Left ventricle myocardium inferior (tissue), 1 donor: Measurements from ENCODE around the gene PGRMC2. TPM values are rescaled to one million over a fixed set of nuclear protein-coding genes. Genes with fewer than 3 reads are reported as not detected.

Experiments
- DNase-seq: peaks from one replicate; pipeline ENCODE4 v3.0.0-alpha.2; 2020
- H3K27ac ChIP-seq: fragments of 200-600 bp; replicated peaks from 2 replicates; pipeline ENCODE4 v1.8.0; 2021
- H3K27me3 ChIP-seq: fragments of 200-600 bp; 2 replicates; pipeline ENCODE4 v1.8.0; 2021; ENCODE audit warnings: low read depth
- H3K36me3 ChIP-seq: fragments of 200-600 bp; 2 replicates; pipeline ENCODE4 v1.8.0; 2021
- H3K4me1 ChIP-seq: fragments of 200-600 bp; 2 replicates; pipeline ENCODE4 v1.8.0; 2021
- H3K4me3 ChIP-seq: fragments of 200-600 bp; 2 replicates; pipeline ENCODE4 v1.8.0; 2021; ENCODE audit warnings: mild to moderate bottlenecking, moderate library complexity
- H3K9me3 ChIP-seq: fragments of 200-600 bp; replicated peaks from 2 replicates; pipeline ENCODE4 v1.8.0; 2021
- intact Hi-C: fragments of 100-400 bp; cut with micrococcal nuclease; formaldehyde crosslinking; loops from one replicate; pipeline ENCODE4 v1.11.0; 2022
- total RNA-seq: library from RNA; stranded (reverse); fragmentation: NEBNext Ultra II Directional; extraction: Animal tissue kit (Norgen Biotek cat#: 25700); gene quantifications from one replicate; pipeline ENCODE4 v1.2.1, GENCODE V29; 2021
- TF ChIP-seq, protein P1 (sequence below): fragments of 200-600 bp; IDR thresholded peaks from 2 replicates; pipeline ENCODE4 v1.8.0; 2021; ENCODE audit warnings: antibody characterized with exemption, mild to moderate bottlenecking, borderline replicate concordance
- donor health status: DM: no; HTN: yes; CAD: no; lungs with severe emphysema.

Gene PGRMC2
- total RNA-seq, 1 donor from 2014 or later: 65.4 TPM

DNA sequence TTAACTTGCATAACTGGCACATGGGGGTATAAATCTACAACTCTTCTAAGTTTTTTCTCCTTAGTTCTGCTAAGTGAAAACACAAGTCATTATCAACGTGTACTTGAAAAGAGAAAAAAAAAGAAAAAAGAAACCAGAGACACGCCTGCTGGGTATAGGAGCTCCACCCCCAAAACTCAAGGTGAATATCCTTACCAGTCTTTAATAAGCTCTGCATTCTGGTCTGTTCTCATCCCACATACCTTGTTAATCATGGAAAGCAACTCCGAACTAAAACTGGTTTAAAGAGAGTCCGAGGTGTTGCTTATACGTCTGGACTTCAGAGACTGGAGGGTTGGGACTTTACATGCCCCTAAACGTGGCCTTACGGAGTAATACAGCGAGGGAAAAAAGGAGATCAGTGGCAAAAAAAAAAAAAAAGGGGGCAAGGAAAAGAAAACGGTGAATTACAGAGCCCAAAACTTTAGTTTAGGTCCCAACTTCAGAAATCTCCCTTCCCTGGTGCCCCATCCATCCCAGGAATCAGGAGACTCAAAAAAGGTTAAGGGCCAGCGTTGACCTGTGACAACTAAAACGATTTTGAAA lies 1.0 kb downstream of the PGRMC2 start:
- Histone ChIP-seq H3K4me3 (peak overlapping the region; percentile 90), H3K36me3 (no peaks in the 10 kb centered on the region), H3K9me3 (no peaks in the 10 kb centered on the region), H3K27me3 (no peaks in the 10 kb centered on the region), H3K27ac (peak overlapping the region; percentile 94), H3K4me1 (peaks cover 69% of the 10 kb centered on the region)
- TF ChIP-seq, protein P1, sequence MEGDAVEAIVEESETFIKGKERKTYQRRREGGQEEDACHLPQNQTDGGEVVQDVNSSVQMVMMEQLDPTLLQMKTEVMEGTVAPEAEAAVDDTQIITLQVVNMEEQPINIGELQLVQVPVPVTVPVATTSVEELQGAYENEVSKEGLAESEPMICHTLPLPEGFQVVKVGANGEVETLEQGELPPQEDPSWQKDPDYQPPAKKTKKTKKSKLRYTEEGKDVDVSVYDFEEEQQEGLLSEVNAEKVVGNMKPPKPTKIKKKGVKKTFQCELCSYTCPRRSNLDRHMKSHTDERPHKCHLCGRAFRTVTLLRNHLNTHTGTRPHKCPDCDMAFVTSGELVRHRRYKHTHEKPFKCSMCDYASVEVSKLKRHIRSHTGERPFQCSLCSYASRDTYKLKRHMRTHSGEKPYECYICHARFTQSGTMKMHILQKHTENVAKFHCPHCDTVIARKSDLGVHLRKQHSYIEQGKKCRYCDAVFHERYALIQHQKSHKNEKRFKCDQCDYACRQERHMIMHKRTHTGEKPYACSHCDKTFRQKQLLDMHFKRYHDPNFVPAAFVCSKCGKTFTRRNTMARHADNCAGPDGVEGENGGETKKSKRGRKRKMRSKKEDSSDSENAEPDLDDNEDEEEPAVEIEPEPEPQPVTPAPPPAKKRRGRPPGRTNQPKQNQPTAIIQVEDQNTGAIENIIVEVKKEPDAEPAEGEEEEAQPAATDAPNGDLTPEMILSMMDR: no peak
- intact Hi-C loops: no loop called here
- DNase-seq: no peak

DNA sequence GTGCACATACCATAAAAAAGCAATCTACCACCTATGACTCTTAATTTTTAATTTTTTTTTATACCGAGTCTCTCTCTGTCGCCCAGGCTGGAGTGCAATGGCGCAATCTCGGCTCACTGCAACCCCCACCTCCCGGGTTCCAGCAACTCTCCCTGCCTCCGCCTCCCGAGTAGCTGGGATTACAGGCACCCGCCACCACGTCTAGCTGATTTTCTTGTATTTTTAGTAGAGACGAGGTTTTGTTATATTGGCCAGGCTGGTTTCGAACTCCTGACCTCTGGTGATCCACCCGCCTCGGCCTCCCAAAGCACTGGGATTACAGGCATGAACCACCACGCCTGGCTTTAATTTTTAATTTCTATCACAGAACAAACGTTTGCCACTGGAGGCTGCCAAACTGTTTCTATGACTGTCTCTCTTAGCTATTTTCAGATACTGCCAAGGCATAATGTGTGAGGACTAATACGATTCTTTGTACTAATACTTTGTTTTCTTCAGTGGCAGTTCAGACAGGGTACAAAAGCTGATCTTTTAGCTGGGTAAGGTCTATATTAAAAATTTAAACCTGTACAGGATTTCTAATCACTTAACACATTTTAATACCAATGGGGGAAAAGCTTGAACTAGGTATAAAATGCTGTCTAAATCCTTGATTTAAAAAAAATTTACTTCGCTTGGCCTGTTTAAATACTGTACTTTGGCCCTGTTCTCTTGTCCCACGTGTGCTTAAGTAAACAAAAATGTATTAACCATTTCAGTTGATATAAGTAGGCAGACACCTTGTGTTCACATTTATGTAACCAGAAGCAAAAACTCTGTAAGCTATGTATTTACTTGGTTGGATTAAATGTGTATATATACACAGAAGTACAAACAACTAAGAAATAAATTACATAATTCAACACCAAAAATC lies 2.3 kb downstream of the PGRMC2 start:
- no peaks in the 10 kb centered on the region for H3K9me3 ChIP-seq
- DNase-seq: no peak
- H3K4me1 ChIP-seq: peaks cover 79% of the 10 kb centered on the region
- no peaks in the 10 kb centered on the region for H3K36me3 ChIP-seq
- no peaks in the 10 kb centered on the region for H3K27me3 ChIP-seq
- peak overlapping the region; percentile 90 for H3K4me3 ChIP-seq
- TF ChIP-seq, protein P1: no peak
- intact Hi-C loops: no loop called here
- H3K27ac ChIP-seq: peak overlapping the region; percentile 94

DNA sequence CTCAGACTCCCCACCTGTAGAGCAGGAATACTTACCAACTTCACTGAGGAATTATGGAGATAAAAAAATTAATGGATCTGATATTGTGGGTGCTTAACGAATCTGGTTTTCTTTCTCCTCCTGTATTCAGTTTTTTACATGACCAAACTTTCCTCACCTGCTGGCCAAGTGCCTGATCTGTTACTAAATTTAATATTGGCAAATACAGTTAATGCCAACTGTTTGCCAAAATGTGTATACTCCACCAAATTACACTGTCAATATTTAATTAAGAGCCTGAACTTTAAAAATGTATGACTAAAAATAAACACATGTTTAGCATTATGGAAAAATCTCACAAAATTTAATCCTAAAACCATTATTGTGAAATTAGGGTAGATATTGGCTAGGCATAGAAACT lies 3.3 kb downstream of the PGRMC2 start:
- intact Hi-C loops: no loop called here
- no peak for DNase-seq
- no peaks in the 10 kb centered on the region for H3K27me3 ChIP-seq
- peak overlapping the region; percentile 90 for H3K4me3 ChIP-seq
- no peaks in the 10 kb centered on the region for H3K9me3 ChIP-seq
- H3K4me1 ChIP-seq: peaks cover 90% of the 10 kb centered on the region
- TF ChIP-seq, protein P1: no peak
- H3K36me3 ChIP-seq: no peaks in the 10 kb centered on the region
- peak overlapping the region; percentile 94 for H3K27ac ChIP-seq

DNA sequence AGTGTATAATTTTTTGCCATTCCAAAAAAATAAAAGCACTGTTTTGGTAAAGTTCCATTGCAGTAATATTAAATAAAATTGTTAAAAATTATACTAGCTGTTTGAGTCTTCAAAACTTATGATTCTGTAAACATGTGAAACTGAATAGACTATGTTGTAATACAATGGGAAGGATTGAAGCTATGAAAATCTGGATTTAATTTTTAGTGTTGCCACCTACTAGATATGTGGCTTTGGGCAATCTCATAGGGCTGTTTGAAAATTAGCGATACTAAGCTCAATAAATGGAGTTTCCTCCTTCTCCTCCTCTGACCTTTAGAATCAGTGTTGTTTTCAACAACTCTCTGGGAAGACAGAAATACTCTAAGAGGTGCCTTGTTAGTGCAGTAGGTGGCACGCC lies 4.5 kb downstream of the PGRMC2 start:
- intact Hi-C loops: no loop called here
- TF ChIP-seq, protein P1: no peak

DNA sequence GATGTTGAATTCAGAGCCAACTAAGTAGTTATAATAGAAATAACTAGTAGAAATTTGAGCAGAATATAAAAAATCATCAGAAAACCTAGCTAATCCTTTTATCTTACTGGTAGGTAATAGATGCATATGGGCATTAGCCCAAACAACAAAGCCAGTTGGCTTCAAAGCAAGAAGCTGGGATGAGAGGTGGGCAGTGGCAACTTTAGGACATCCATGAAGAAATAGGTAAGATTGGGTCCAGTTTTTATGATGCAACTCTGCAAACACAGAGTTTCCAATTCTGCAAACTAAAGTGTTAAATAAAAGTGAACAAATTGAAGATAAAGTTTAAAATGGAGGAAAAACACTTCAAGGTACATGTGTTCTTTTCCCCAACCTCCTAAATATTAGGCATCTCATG lies 5.1 kb downstream of the PGRMC2 start:
- Histone ChIP-seq H3K27me3 (no peaks in the 10 kb centered on the region), H3K4me3 (no peak overlapping the region), H3K27ac (no peak overlapping the region), H3K4me1 (peaks cover 86% of the 10 kb centered on the region), H3K36me3 (no peaks in the 10 kb centered on the region), H3K9me3 (no peaks in the 10 kb centered on the region)
- no peak for DNase-seq
- intact Hi-C loops: no loop called here
- TF ChIP-seq, protein P1: no peak

More for the DNA sequence above, 4.5 kb downstream of the PGRMC2 start:
- H3K36me3 ChIP-seq: no peaks in the 10 kb centered on the region
- no peak overlapping the region for H3K4me3 ChIP-seq
- no peak for DNase-seq
- H3K27me3 ChIP-seq: no peaks in the 10 kb centered on the region
- no peaks in the 10 kb centered on the region for H3K9me3 ChIP-seq
- no peak overlapping the region for H3K27ac ChIP-seq
- H3K4me1 ChIP-seq: peaks cover 86% of the 10 kb centered on the region
